HEK293 (cell line): ENCODE results near the gene ANTXR2.

Experiments used
- CTCF ChIA-PET: fragments of 350-600 bp; formaldehyde crosslinking; extraction: SDS; loops from one replicate; lab custom pipeline; 2021; ENCODE audit warnings: antibody characterized with exemption; lab: Yijun Ruan, JAX
- POLR2A ChIA-PET: fragments of 300-600 bp; formaldehyde crosslinking; extraction: SDS; loops from one replicate; lab custom pipeline; 2020; ENCODE audit warnings: antibody characterized with exemption, inconsistent platforms; lab: Yijun Ruan, JAX
- H3K27ac ChIP-seq: fragments of 200-500 bp; sonication (Bioruptor generic); 2 replicates; pipeline ENCODE4 v1.5.1; 2014; ENCODE audit warnings: low read depth, low read length, control low read depth, inconsistent platforms; ENCODE audit errors: extremely low read depth
- H3K36me3 ChIP-seq, 2 experiments: fragments of 200-500 bp in 1 of 2; sonication (Bioruptor generic) in 1 of 2; 1 replicate in 1 of 2; 2 replicates in 1 of 2; pipeline ENCODE4 v1.5.1; 2014 to 2017; ENCODE audit warnings: inconsistent platforms in 2 of 2, low read length in 2 of 2; ENCODE audit not compliant: control insufficient read depth in 2 of 2, insufficient read depth in 1 of 2
- H3K4me1 ChIP-seq: fragments of 200-500 bp; sonication (Bioruptor generic); 2 replicates; pipeline ENCODE4 v1.5.1; 2014; ENCODE audit warnings: mild to moderate bottlenecking, low read length, inconsistent platforms; ENCODE audit not compliant: control insufficient read depth, insufficient read depth
- H3K4me3 ChIP-seq: 2 replicates; pipeline ENCODE4 v1.5.1; 2011; ENCODE audit warnings: low read depth, mild to moderate bottlenecking, control low read depth, low read length, moderate library complexity
- H3K9me3 ChIP-seq: fragments of 200-500 bp; sonication (Bioruptor generic); 2 replicates; pipeline ENCODE4 v1.5.1; 2014; ENCODE audit warnings: low read depth, low read length, inconsistent platforms; ENCODE audit not compliant: control insufficient read depth, insufficient read depth
- HOXA7 ChIP-seq: sonication (generic); formaldehyde crosslinking; IDR thresholded peaks from 2 replicates; pipeline ENCODE4 v1.8.1; 2022; ENCODE audit warnings: missing genetic modification reagents, borderline replicate concordance
- INSM2 ChIP-seq: fragments of 450-650 bp; formaldehyde crosslinking; IDR thresholded peaks from 2 replicates; pipeline ENCODE4 v1.5.1; 2016; ENCODE audit warnings: missing biosample characterization, missing genetic modification characterization
- MYNN ChIP-seq: fragments of 450-650 bp; formaldehyde crosslinking; IDR thresholded peaks from 2 replicates; pipeline ENCODE4 v1.5.1; 2016; ENCODE audit warnings: missing biosample characterization, missing genetic modification characterization, borderline replicate concordance
- SCRT2 ChIP-seq: fragments of 450-650 bp; formaldehyde crosslinking; IDR thresholded peaks from 2 replicates; pipeline ENCODE4 v1.5.1; 2016; ENCODE audit warnings: missing biosample characterization, missing genetic modification characterization
- SP2 ChIP-seq: fragments of 450-650 bp; formaldehyde crosslinking; IDR thresholded peaks from 2 replicates; pipeline ENCODE4 v1.5.1; 2016; ENCODE audit warnings: missing biosample characterization, missing genetic modification characterization
- ZNF169 ChIP-seq: fragments of 450-650 bp; formaldehyde crosslinking; IDR thresholded peaks from 2 replicates; pipeline ENCODE4 v1.5.1; 2016; ENCODE audit warnings: missing biosample characterization, missing genetic modification characterization
- ZNF202 ChIP-seq: fragments of 450-650 bp; formaldehyde crosslinking; IDR thresholded peaks from 2 replicates; pipeline ENCODE4 v1.5.1; 2016; ENCODE audit warnings: missing biosample characterization, missing genetic modification characterization, borderline replicate concordance
- ZNF211 ChIP-seq: fragments of 450-650 bp; formaldehyde crosslinking; IDR thresholded peaks from 2 replicates; pipeline ENCODE4 v1.5.1; 2016; ENCODE audit warnings: low read depth, missing biosample characterization, missing genetic modification characterization
- ZNF23 ChIP-seq: fragments of 450-650 bp; formaldehyde crosslinking; IDR thresholded peaks from 2 replicates; pipeline ENCODE4 v1.5.1; 2016; ENCODE audit warnings: missing biosample characterization, missing genetic modification characterization, borderline replicate concordance
- ZNF266 ChIP-seq: fragments of 450-650 bp; formaldehyde crosslinking; IDR thresholded peaks from 2 replicates; pipeline ENCODE4 v1.5.1; 2016; ENCODE audit warnings: missing biosample characterization, missing genetic modification characterization, low read depth
- ZNF302 ChIP-seq: fragments of 450-650 bp; formaldehyde crosslinking; IDR thresholded peaks from 2 replicates; pipeline ENCODE4 v1.5.1; 2016; ENCODE audit warnings: missing biosample characterization, missing genetic modification characterization, low read depth
- ZNF416 ChIP-seq: fragments of 450-650 bp; formaldehyde crosslinking; IDR thresholded peaks from 2 replicates; pipeline ENCODE4 v1.5.1; 2016; ENCODE audit warnings: missing biosample characterization, missing genetic modification characterization
- ZNF48 ChIP-seq: fragments of 450-650 bp; formaldehyde crosslinking; IDR thresholded peaks from 2 replicates; pipeline ENCODE4 v1.5.1; 2016; ENCODE audit warnings: missing biosample characterization, missing genetic modification characterization
- ZNF623 ChIP-seq: fragments of 450-650 bp; formaldehyde crosslinking; IDR thresholded peaks from 2 replicates; pipeline ENCODE4 v1.5.1; 2016; ENCODE audit warnings: missing biosample characterization, missing genetic modification characterization
- ZNF624 ChIP-seq: fragments of 450-650 bp; formaldehyde crosslinking; IDR thresholded peaks from 2 replicates; pipeline ENCODE4 v1.5.1; 2017; ENCODE audit warnings: missing biosample characterization, missing genetic modification characterization
- ZNF76 ChIP-seq: fragments of 450-650 bp; formaldehyde crosslinking; IDR thresholded peaks from 2 replicates; pipeline ENCODE4; 2016; ENCODE audit warnings: low read depth, missing biosample characterization, missing genetic modification characterization, borderline replicate concordance
- ZNF776 ChIP-seq: fragments of 450-650 bp; formaldehyde crosslinking; IDR thresholded peaks from 2 replicates; pipeline ENCODE4 v1.5.0; 2017; ENCODE audit warnings: missing biosample characterization, missing genetic modification characterization, borderline replicate concordance
- ZNF830 ChIP-seq: fragments of 450-650 bp; IDR thresholded peaks from 2 replicates; pipeline ENCODE4 v1.5.0; 2018; ENCODE audit warnings: missing biosample characterization, missing genetic modification characterization, low read depth, mild to moderate bottlenecking, moderate library complexity
- TF ChIP-seq, protein P1 (sequence below): fragments of 450-650 bp; formaldehyde crosslinking; IDR thresholded peaks from 2 replicates; pipeline ENCODE4 v1.5.1; 2016; ENCODE audit warnings: missing biosample characterization, missing genetic modification characterization
- TF ChIP-seq, protein P2 (sequence below): fragments of 450-650 bp; formaldehyde crosslinking; IDR thresholded peaks from 2 replicates; pipeline ENCODE4 v1.5.1; 2016; ENCODE audit warnings: missing biosample characterization, missing genetic modification characterization
- TF ChIP-seq, protein P3 (sequence below): fragments of 450-650 bp; formaldehyde crosslinking; conservative IDR thresholded peaks from 2 replicates; pipeline ENCODE4 v1.5.1; 2016; ENCODE audit warnings: low read depth, missing biosample characterization, missing genetic modification characterization

The ANTXR2 gene

DNA sequence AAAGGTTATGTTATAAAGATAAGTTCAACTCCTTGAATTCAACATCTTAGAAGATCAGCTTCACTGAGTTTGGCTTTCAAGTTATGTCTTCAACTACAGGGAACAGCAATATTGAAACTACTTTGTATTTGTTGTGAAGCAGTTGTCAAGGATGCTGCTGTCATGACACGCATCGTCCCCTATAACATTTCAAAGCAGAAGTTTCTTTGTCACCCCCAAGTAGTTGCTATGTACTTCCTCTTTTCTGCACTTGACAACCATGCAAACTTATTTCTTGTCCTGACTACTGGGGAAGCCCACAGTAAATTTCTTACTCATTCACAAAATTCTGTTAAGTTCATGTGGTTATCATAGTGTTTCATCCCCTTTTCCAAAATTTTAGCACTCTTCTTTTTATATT, 14.3 kb downstream of the ANTXR2 start (continued):
- TF ChIP-seq ZNF76 (tag by site-specific recombination) = no peak
- TF ChIP-seq ZNF776 (tag by site-specific recombination) = no peak
- no peak for TF ChIP-seq ZNF302 (tag by site-specific recombination)
- TF ChIP-seq, all 188 proteins: peak for 0

- ChIA-PET POLR2A (no interaction called here), CTCF (no interaction called here)
- Histone ChIP-seq H3K9me3 (no peaks in the 10 kb centered on the region), H3K4me3 (no peak overlapping the region), H3K4me1 (no peaks in the 10 kb centered on the region), H3K27ac (no peak overlapping the region), H3K36me3 (peaks cover 0 to 3% of the 10 kb centered on the region in 2 experiments; a peak in 1 of 3 replicates)
- TF ChIP-seq, protein P1, sequence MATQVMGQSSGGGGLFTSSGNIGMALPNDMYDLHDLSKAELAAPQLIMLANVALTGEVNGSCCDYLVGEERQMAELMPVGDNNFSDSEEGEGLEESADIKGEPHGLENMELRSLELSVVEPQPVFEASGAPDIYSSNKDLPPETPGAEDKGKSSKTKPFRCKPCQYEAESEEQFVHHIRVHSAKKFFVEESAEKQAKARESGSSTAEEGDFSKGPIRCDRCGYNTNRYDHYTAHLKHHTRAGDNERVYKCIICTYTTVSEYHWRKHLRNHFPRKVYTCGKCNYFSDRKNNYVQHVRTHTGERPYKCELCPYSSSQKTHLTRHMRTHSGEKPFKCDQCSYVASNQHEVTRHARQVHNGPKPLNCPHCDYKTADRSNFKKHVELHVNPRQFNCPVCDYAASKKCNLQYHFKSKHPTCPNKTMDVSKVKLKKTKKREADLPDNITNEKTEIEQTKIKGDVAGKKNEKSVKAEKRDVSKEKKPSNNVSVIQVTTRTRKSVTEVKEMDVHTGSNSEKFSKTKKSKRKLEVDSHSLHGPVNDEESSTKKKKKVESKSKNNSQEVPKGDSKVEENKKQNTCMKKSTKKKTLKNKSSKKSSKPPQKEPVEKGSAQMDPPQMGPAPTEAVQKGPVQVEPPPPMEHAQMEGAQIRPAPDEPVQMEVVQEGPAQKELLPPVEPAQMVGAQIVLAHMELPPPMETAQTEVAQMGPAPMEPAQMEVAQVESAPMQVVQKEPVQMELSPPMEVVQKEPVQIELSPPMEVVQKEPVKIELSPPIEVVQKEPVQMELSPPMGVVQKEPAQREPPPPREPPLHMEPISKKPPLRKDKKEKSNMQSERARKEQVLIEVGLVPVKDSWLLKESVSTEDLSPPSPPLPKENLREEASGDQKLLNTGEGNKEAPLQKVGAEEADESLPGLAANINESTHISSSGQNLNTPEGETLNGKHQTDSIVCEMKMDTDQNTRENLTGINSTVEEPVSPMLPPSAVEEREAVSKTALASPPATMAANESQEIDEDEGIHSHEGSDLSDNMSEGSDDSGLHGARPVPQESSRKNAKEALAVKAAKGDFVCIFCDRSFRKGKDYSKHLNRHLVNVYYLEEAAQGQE = no peak
- TF ChIP-seq, protein P2, sequence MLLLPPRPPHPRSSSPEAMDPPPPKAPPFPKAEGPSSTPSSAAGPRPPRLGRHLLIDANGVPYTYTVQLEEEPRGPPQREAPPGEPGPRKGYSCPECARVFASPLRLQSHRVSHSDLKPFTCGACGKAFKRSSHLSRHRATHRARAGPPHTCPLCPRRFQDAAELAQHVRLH (tag by site-specific recombination) = no peak
- TF ChIP-seq, protein P3, sequence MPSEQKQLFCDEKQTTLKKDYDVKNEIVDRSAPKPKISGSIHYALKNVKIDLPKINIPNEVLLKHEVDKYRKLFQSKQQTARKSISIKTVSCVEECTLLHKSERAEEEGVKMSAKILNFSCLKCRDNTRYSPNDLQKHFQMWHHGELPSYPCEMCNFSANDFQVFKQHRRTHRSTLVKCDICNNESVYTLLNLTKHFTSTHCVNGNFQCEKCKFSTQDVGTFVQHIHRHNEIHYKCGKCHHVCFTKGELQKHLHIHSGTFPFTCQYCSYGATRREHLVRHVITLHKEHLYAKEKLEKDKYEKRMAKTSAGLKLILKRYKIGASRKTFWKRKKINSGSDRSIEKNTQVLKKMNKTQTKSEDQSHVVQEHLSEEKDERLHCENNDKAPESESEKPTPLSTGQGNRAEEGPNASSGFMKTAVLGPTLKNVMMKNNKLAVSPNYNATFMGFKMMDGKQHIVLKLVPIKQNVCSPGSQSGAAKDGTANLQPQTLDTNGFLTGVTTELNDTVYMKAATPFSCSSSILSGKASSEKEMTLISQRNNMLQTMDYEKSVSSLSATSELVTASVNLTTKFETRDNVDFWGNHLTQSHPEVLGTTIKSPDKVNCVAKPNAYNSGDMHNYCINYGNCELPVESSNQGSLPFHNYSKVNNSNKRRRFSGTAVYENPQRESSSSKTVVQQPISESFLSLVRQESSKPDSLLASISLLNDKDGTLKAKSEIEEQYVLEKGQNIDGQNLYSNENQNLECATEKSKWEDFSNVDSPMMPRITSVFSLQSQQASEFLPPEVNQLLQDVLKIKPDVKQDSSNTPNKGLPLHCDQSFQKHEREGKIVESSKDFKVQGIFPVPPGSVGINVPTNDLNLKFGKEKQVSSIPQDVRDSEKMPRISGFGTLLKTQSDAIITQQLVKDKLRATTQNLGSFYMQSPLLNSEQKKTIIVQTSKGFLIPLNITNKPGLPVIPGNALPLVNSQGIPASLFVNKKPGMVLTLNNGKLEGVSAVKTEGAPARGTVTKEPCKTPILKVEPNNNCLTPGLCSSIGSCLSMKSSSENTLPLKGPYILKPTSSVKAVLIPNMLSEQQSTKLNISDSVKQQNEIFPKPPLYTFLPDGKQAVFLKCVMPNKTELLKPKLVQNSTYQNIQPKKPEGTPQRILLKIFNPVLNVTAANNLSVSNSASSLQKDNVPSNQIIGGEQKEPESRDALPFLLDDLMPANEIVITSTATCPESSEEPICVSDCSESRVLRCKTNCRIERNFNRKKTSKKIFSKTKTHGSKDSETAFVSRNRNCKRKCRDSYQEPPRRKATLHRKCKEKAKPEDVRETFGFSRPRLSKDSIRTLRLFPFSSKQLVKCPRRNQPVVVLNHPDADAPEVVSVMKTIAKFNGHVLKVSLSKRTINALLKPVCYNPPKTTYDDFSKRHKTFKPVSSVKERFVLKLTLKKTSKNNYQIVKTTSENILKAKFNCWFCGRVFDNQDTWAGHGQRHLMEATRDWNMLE (tag by site-specific recombination) = no peak
- no peak for TF ChIP-seq ZNF830 (tag by site-specific recombination)
- TF ChIP-seq HOXA7 (CRISPR knock-in tag) = no peak
- TF ChIP-seq ZNF266 (tag by site-specific recombination) = no peak
- no peak for TF ChIP-seq INSM2
- no peak for TF ChIP-seq ZNF23 (tag by site-specific recombination)
- TF ChIP-seq ZNF416 (tag by site-specific recombination) = no peak
- TF ChIP-seq ZNF48 (tag by site-specific recombination) = no peak
- no peak for TF ChIP-seq ZNF624
- TF ChIP-seq ZNF623 (tag by site-specific recombination) = no peak
- no peak for TF ChIP-seq ZNF169 (tag by site-specific recombination)
- TF ChIP-seq SCRT2 (tag by site-specific recombination) = no peak
- TF ChIP-seq ZNF211 = no peak
- no peak for TF ChIP-seq SP2 (tag by site-specific recombination)
- TF ChIP-seq MYNN (tag by site-specific recombination) = no peak
- no peak for TF ChIP-seq ZNF202 (tag by site-specific recombination)
Observed at GRCh38 chr4:80054375-80054774, 18.7 kb downstream of the ANTXR2 start.
